ENCODE data around the gene ANKRD12. TPM values are rescaled to one million over a fixed set of nuclear protein-coding genes. Genes with fewer than 3 reads are reported as not detected.

ANKRD12 gene
- total RNA-seq, 1 donor from 2014 or later, result 53.5 TPM

GRCh38 chr18:9231852-9232486 lies 95.4 kb downstream of the ANKRD12 start:
- intact Hi-C loops (cut with DNase I), result no loop called here

DNA sequence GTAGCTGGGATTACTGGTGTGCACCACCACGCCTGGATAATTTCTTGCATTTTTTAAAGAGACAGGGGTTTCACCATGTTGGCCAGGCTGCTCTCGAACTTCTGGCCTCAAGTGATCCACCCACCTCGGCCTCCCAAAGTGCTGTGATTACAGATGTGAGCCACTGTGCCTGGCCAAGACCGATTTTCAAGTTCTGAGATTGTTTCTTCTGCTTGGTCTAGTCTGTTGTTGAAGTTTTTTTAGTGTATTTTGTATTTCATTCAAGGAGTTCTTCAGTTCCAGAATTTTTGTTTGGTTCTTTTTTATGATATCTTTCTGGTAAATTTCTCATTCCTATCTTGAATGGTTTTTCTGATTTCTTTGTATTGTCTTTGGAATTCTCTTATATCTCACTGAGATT lies 96.4 kb downstream of the ANKRD12 start:
- H3K27me3 ChIP-seq, result no peaks in the 10 kb centered on the region
- H3K9me3 ChIP-seq, result peaks cover 5% of the 10 kb centered on the region
- no peak overlapping the region for H3K27ac ChIP-seq
- TF ChIP-seq POLR2A (IDR thresholded peaks at IDR 0.05), result no peak
- no peaks in the 10 kb centered on the region for H3K4me1 ChIP-seq
- peaks cover 0 to 44% of the 10 kb centered on the region in 2 donors for H3K36me3 ChIP-seq
- H3K4me3 ChIP-seq, result no peak overlapping the region
- intact Hi-C loops (cut with DNase I), result no loop called here
- no peak for DNase-seq (ENCODE audit: extremely low spot score in 2 of 2)

More at GRCh38 chr18:9231852-9232486, 95.4 kb downstream of the ANKRD12 start:
- peaks cover 5% of the 10 kb centered on the region for H3K9me3 ChIP-seq
- H3K27me3 ChIP-seq, result no peaks in the 10 kb centered on the region
- no peak overlapping the region for H3K27ac ChIP-seq
- H3K4me1 ChIP-seq, result no peaks in the 10 kb centered on the region
- H3K4me3 ChIP-seq, result no peak overlapping the region
- no peak for TF ChIP-seq POLR2AphosphoS5 (IDR thresholded peaks at IDR 0.05; ENCODE audit: insufficient read depth in 1 of 2, low read depth in 1 of 2)
- no peak for TF ChIP-seq POLR2A (IDR thresholded peaks at IDR 0.05)
- TF ChIP-seq, protein P1, sequence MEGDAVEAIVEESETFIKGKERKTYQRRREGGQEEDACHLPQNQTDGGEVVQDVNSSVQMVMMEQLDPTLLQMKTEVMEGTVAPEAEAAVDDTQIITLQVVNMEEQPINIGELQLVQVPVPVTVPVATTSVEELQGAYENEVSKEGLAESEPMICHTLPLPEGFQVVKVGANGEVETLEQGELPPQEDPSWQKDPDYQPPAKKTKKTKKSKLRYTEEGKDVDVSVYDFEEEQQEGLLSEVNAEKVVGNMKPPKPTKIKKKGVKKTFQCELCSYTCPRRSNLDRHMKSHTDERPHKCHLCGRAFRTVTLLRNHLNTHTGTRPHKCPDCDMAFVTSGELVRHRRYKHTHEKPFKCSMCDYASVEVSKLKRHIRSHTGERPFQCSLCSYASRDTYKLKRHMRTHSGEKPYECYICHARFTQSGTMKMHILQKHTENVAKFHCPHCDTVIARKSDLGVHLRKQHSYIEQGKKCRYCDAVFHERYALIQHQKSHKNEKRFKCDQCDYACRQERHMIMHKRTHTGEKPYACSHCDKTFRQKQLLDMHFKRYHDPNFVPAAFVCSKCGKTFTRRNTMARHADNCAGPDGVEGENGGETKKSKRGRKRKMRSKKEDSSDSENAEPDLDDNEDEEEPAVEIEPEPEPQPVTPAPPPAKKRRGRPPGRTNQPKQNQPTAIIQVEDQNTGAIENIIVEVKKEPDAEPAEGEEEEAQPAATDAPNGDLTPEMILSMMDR (IDR thresholded peaks at IDR 0.05), result no peak
- H3K36me3 ChIP-seq, result peaks cover 0 to 45% of the 10 kb centered on the region in 2 donors
- DNase-seq (ENCODE audit: extremely low spot score in 2 of 2), result no peak

- DNase-seq (ENCODE audit: extremely low spot score in 2 of 2), result no peak
- no peak overlapping the region for H3K27ac ChIP-seq
- TF ChIP-seq, protein P1 (IDR thresholded peaks at IDR 0.05), result no peak
- no peak for TF ChIP-seq POLR2A (IDR thresholded peaks at IDR 0.05)
- no peak for TF ChIP-seq POLR2AphosphoS5 (IDR thresholded peaks at IDR 0.05; ENCODE audit: insufficient read depth in 1 of 2, low read depth in 1 of 2)
- no peak overlapping the region for H3K4me3 ChIP-seq
- intact Hi-C loops (cut with DNase I), result no loop called here
- H3K9me3 ChIP-seq, result peaks cover 5% of the 10 kb centered on the region
- H3K27me3 ChIP-seq, result no peaks in the 10 kb centered on the region
- H3K4me1 ChIP-seq, result no peaks in the 10 kb centered on the region
- peaks cover 0 to 44% of the 10 kb centered on the region in 2 donors for H3K36me3 ChIP-seq
These were observed 97.3 kb downstream of the ANKRD12 start for GRCh38 chr18:9233771-9234440.

- Histone ChIP-seq H3K9me3 (peaks cover 5% of the 10 kb centered on the region), H3K4me1 (no peaks in the 10 kb centered on the region), H3K4me3 (no peak overlapping the region), H3K36me3 (peaks cover 0 to 44% of the 10 kb centered on the region in 2 donors), H3K27ac (no peak overlapping the region), H3K27me3 (no peaks in the 10 kb centered on the region)
- TF ChIP-seq POLR2AphosphoS5 (IDR thresholded peaks at IDR 0.05; ENCODE audit: insufficient read depth in 1 of 2, low read depth in 1 of 2) (no peak), POLR2A (IDR thresholded peaks at IDR 0.05) (no peak)
- TF ChIP-seq, protein P1 (IDR thresholded peaks at IDR 0.05), result no peak
- intact Hi-C loops (cut with DNase I), result no loop called here
- DNase-seq (ENCODE audit: extremely low spot score in 2 of 2), result no peak
These were observed 97.9 kb downstream of the ANKRD12 start for GRCh38 chr18:9234528-9234927.

GRCh38 chr18:9237981-9238380 lies 101.4 kb downstream of the ANKRD12 start:
- no peak for DNase-seq (ENCODE audit: extremely low spot score in 2 of 2)
- no peak overlapping the region for H3K4me3 ChIP-seq
- no peaks in the 10 kb centered on the region for H3K4me1 ChIP-seq
- H3K36me3 ChIP-seq, result peaks cover 0 to 37% of the 10 kb centered on the region in 2 donors
- TF ChIP-seq, protein P1 (IDR thresholded peaks at IDR 0.05), result no peak
- no peaks in the 10 kb centered on the region for H3K27me3 ChIP-seq
- no peaks in the 10 kb centered on the region for H3K9me3 ChIP-seq
- intact Hi-C loops (cut with DNase I), result no loop called here
- no peak overlapping the region for H3K27ac ChIP-seq
